Activated T-helper 1 cell treated with anti-CD3 and anti-CD28 coated beads, Interleukin-2, amount 50 U/mL, for 16 hours (primary cell): Measurements from ENCODE around the gene PPM1A.

ENCODE experiments used
- DNase-seq, 2 donors: peaks; one replicate each; pipeline ENCODE4 v3.0.0-alpha.2; 2020; ENCODE audit warnings: low read depth in 1 of 2, low spot score in 1 of 2

The PPM1A gene

GRCh38 chr14:60265163-60265562, 16.1 kb downstream of the PPM1A start:
- DNase-seq, result no peak

GRCh38 chr14:60266021-60266937, 17.3 kb downstream of the PPM1A start:
- no peak for DNase-seq

- DNase-seq, result no peak
These were observed 23.2 kb downstream of the PPM1A start for GRCh38 chr14:60272177-60272576.

- no peak for DNase-seq
These were observed 24.9 kb downstream of the PPM1A start for GRCh38 chr14:60273956-60274355.

- DNase-seq, result no peak
These were observed 25.4 kb downstream of the PPM1A start for GRCh38 chr14:60274448-60274847.

- no peak for DNase-seq
These were observed 26.9 kb downstream of the PPM1A start for GRCh38 chr14:60275932-60276331.

- no peak for DNase-seq
These were observed 27.3 kb downstream of the PPM1A start for GRCh38 chr14:60276347-60276746.

- DNase-seq, result no peak
These were observed 28.7 kb downstream of the PPM1A start for GRCh38 chr14:60277605-60278190.

GRCh38 chr14:60278350-60278749, 29.3 kb downstream of the PPM1A start:
- DNase-seq, result no peak

GRCh38 chr14:60287452-60287851, 38.4 kb downstream of the PPM1A start:
- DNase-seq, result no peak

GRCh38 chr14:60288279-60288678, 39.3 kb downstream of the PPM1A start:
- DNase-seq, result no peak

GRCh38 chr14:60294411-60295069, 45.5 kb downstream of the PPM1A start:
- DNase-seq, result no peak

- DNase-seq, result no peak
These were observed 51.0 kb downstream of the PPM1A start for GRCh38 chr14:60300019-60300418.

- DNase-seq, result no peak
These were observed 52.7 kb downstream of the PPM1A start for GRCh38 chr14:60301685-60302084.

GRCh38 chr14:60302663-60303062, 53.6 kb downstream of the PPM1A start:
- DNase-seq, result no peak

GRCh38 chr14:60303745-60304144, 54.7 kb downstream of the PPM1A start:
- no peak for DNase-seq

GRCh38 chr14:60304509-60304908, 55.5 kb downstream of the PPM1A start:
- no peak for DNase-seq

GRCh38 chr14:60309867-60310552, 61.0 kb downstream of the PPM1A start:
- DNase-seq, result no peak

GRCh38 chr14:60311417-60311816, 62.4 kb downstream of the PPM1A start:
- no peak for DNase-seq

- no peak for DNase-seq
These were observed 64.1 kb downstream of the PPM1A start for GRCh38 chr14:60313093-60313492.

GRCh38 chr14:60315196-60315990, 66.4 kb downstream of the PPM1A start:
- no peak for DNase-seq
